ENCODE data around the gene ABHD6.
"Not testable (repeated sequence)": the region's sequence is repeated elsewhere in the genome, so short reads cannot be mapped to it uniquely, and the experiment has no call there.

ABHD6 gene

DNA sequence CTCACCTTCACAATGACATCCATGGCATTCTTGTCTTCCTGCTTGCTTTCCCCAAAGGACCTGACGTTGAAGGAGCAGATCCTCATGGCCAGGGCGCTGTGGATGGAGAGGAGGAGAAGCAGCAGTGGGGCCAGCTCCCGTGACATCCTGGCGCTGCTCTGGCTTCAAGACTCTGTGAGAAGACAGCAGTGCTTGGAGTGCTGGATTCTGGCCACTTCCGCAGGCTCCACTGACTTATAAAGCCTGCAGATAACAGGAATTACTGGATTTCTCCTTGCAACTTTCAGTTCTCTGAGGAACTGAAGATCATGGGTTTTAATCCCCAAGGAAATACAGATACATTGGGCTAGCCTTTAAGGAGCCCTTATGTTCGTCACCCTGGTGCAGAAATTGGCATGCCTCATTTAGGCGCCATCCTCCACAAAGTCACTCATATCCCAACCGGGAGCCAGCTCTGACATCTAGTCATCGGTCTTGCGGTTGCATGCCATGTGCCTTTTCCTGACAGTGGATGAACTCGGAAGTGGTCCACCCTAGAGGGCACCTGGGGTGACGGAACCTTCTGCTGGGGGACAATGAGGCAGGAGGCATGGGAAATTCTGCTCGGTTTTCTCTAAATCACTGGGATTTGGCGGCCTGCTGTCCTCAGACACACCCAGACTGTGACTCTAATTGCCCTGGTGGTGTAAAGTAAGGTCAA is 26.7 kb upstream of the ABHD6 start, which contains the start of gene DNASE1L3:
Gene DNASE1L3, minus strand, starts transcription at position 212 of the 700 bp plus-strand sequence. Its CDS starts 66 bp downstream, at position 146.
- DNase-seq (ENCODE audit: low read depth in 2 of 2), result no peak

- no peak for DNase-seq (ENCODE audit: low read depth in 2 of 2)
Measured at GRCh38 chr3:58214484-58215316, 22.9 kb upstream of the ABHD6 start.

DNA sequence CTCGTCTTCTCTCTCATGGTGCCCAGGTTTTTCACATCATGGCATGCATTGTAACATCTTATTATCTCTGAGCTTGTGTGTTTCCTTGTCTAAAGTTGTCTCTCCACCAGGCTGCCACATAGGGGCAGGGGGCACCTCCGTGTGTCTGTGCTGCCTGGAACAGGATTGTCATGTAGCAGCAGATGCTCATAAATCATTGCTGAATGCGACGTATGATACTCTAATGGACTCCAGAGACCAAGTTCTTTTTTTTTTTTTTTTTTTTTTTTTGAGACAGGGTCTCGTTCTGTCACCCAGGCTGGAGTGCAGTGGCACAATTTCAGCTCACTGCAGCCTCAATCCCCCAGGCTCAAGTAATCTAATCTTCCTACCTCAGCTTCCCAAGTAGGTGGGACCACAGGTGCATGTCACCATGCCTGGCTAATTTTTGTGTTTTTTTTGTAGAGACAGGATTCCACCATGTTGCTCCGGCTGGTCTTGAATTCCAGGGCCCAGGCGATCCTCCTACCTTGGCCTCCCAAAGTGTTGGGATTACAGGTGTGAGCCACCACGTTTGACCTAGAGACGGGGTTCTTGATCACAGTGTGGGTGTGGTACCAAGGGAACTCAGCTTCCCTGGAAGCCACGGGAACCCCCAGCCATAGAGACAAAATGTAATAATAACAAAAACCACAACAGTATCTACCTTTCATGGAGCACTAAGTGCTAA is 22.1 kb upstream of the ABHD6 start:
- no peak for DNase-seq (ENCODE audit: low read depth in 2 of 2)

- no peak for DNase-seq (ENCODE audit: low read depth in 2 of 2)
Measured at GRCh38 chr3:58216496-58217195, 20.9 kb upstream of the ABHD6 start.

DNA sequence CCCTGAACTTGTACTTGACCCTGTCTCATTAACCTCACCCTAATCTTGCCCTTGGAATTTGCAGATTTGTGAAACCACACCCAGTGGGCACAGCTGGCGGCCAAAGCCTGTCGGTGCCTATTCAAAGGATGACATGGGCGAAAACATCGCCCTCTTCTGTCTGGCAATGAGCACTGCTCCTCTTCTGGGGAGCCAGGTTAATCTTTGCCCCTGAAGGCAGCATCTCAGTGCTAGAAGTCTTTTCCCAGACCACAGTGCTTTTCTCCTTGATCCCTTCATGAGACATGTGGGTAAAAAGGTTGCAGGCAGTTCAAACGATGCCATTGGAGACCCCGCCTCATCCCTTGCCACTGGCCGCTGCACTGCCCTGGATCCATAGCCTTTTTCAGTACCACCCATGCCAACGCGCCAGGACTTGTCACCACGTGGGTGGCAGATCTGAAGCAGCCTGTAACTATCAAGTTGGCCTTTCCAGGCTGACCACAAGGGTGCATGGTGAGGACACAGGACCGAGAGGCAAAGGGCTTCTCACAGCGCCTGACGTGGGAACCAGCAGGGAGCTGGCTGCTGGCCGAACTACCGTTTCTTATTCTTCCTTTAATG is 20.3 kb upstream of the ABHD6 start:
- DNase-seq (ENCODE audit: low read depth in 2 of 2), result peak; percentile 17 to 46

DNA sequence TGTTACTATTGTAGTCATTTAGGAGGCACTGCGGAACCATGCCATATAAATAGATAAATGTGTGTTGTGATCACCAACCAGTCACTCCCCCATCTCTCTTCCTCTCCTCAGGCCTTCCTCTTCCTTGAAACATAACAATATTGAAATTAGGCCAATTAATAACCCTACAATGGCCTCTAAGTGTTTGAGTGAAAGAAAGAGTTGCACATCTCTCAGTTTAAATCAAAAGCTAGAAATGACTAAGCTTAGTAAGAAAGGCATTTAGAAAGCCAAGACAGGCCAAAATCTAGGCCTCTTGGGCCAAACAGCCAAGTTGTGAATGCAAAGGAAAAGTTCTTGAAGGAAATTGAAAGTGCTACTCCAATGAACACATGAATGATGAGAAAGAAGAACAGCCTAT is 18.7 kb upstream of the ABHD6 start:
- no peak for DNase-seq (ENCODE audit: low read depth in 2 of 2)

- DNase-seq (ENCODE audit: low read depth in 2 of 2), result no peak
Measured at GRCh38 chr3:58222161-58222724, 15.3 kb upstream of the ABHD6 start.

DNA sequence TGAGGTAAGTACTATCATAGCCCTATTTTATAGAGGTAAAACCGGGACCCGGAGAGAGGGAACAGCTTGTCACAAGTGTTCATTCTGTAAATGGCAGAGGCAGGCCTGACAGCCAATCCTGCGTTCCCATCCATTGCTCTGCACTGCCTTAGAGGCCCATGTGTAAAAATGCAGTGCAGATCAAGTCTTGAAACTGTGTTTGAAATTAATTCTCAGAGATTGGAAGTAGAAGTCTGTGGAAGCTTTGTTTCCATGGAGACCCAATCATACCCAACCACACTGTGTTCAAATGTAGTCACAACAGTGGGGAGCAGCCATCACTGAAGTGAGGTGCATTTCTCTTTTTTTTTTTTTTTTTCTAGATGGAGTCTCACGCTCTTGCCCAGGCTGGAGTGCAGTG is 13.7 kb upstream of the ABHD6 start:
- DNase-seq (ENCODE audit: low read depth in 2 of 2), result no peak

DNA sequence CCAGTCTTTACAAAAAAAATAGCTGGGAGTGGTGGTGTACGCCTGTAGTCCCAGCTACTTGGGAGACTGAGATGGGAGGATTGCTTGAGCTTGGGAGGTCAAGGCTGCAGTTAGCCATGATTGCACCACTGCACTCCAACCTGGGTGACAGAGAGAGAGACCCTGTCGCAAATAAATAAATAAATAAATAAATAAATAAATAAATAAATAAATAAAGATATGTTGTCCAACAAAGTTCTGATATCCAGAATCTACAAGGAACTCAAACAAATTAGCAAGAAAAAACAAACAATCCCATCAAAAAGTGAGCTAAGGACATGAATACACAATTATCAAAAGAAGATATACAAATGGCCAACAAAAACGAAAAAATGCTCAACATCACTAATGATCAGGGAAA is 9.7 kb upstream of the ABHD6 start:
- DNase-seq (ENCODE audit: low read depth in 2 of 2), result not testable (repeated sequence)

DNA sequence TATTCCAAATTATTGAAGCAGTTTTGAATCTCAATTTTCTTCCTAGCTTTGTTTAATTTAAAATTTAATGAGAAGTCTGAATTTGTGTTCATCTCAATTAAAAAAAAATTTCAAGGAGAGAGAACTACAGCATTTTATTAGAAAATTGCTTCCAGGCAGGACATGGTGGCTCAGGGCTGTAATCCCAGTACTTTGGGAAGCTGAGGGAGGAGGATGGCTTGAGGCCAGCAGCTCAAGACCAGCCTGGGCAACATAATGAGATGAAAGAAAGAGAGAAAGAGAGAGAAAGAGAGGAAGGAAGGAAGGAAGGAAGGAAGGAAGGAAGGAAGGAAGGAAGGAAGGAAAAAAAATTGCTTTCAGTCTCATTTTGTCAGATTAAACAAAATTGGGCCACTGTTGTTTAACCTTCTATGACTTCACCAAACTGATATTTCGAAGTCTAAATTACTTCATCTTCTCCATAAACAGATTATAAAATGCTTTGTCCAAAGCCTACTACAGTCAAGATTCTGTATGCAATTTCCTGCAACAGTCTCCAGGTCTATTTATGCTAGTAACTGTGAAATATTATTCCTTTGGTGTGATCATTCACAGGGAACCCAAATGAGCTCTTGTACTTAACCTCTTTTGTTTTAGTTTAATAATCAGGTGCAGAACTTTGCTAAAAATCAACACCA is 6.6 kb upstream of the ABHD6 start:
- DNase-seq (ENCODE audit: low read depth in 2 of 2), result no peak

DNA sequence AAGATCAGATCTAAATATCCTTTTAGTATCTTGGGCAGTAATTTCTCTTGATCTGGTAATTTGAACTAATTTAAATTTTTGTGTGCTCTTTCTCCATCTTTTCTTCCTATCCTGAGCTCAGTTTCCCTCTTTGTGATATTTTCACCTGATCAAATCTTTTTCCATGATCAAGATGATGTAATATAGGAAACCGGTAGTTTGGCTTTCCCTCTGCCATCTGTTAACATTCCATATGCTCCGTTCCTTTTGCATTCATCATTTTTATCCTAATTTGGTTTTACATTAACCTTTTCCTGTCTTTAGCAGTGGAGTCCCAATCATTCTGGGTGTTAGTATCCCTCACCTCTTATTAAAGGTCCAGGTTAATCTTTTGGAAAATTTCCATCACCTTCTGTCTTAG is 5.9 kb upstream of the ABHD6 start:
- DNase-seq (ENCODE audit: low read depth in 2 of 2), result no peak

- DNase-seq (ENCODE audit: low read depth in 2 of 2), result no peak
Measured at GRCh38 chr3:58234516-58234931, 3.1 kb upstream of the ABHD6 start.

DNA sequence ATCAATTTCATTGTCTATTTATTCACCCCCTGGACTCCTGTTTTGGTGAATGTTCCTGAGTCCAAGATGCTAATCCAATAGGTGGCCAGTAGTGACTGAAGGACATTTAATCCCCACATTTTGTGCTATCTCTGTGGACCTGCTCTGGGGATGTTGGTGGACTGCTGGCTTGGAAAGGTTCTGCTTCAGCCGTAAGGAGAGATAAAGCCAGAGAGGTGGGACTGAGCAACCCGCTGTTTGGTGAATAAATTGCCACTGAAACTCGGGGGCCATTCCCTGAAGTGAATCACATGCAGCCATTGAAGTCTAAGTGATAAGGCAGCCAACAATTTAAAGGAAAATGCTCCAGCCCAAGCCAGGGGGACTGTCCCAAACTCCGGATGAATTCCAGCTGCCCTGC is 1.6 kb upstream of the ABHD6 start:
- no peak for DNase-seq (ENCODE audit: low read depth in 2 of 2)

- DNase-seq (ENCODE audit: low read depth in 2 of 2), result no peak
Measured at GRCh38 chr3:58236527-58237237, 910 bp upstream of the ABHD6 start.

DNA sequence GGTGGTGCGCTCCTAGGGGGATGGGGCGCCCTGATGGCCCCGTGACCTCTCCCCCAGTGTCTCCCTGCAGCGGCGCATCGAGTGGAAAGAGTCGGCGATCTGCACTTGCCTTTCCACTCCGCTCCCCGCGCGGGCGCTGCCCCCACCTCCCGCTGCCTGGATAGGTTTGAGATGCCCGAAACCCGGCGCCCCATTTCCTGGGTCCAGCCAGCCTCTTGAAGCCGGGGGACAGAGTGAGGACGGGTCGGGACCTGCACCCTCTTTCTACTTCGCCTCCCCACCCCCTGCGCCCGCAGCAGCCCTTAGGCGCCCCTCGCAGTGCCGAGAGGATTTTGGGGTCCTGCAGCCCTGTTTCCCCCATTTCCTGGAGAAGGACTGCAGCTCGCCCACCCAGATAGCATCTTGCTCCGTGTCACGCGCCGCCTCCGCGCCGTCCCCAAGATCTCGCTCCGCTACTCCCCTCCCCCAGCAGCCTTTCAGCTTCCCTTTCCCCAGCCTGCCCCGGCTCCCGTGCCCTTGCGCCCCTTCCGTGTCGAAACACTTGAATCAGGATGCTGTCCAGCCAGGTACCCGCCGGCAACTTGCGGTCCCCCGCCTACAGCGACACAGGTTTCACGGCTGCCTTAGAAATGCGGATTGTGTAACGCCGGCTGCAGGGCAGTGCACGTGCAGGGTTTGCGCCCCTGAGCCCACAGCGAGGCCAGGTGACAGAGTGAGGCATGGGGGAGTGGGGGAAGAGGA is 519 bp downstream of the ABHD6 start:
- peak; percentile 24 to 35 for DNase-seq (ENCODE audit: low read depth in 2 of 2)

DNA sequence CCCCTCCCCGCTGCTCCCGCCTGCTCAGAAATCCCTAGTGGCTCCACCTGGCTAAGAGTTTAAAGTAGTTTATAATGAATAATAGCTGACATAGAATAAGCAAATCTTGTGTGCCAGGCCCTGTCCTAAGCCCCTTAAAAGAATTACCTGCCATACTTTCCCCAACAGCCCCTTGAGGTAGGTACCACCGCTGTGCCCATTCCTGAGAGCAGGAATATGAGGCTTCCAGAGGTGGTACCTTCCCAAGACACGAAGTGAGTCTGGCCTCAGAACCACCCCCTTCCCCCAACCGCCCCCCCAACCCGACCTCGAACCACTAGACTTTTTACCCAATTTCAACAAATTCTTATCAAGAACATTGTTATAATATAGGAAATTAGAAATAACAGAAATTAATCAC is 1.2 kb downstream of the ABHD6 start:
- no peak for DNase-seq (ENCODE audit: low read depth in 2 of 2)

DNA sequence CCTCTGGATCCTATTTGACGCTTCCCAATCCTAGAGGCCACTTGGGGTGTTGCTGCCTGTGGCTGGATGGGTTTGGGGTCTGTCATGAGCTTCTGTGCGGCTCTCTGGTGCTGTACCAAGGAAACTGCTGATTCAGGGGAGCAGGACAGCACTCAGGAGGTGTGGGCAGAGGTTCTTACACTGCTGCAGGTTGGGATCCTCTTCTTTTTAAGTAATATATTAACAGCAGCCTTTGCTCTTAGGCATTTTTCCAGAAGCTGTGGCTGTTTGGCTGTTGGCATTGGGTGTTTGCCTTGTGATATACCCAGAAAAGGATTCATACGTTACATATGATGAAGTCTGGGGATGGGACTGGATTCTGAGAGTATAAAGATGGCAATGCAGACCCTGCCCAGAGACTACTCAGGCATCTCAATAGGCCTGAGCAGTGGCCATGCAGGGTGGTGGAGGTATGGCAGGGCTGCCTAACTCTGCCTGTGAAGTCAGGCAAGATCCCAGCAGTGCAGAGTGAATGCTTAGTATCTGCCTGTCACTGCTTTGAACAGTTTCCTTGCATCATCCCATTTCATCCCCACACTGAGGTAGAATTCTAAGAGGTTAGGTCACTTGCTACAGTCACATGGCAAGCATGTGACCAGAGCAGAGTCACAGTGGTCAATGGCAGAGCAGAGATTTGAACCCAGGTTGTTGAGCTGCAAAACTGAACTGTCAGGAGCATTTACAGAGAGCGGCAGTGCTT is 3.9 kb downstream of the ABHD6 start:
- no peak for DNase-seq (ENCODE audit: low read depth in 2 of 2)

DNA sequence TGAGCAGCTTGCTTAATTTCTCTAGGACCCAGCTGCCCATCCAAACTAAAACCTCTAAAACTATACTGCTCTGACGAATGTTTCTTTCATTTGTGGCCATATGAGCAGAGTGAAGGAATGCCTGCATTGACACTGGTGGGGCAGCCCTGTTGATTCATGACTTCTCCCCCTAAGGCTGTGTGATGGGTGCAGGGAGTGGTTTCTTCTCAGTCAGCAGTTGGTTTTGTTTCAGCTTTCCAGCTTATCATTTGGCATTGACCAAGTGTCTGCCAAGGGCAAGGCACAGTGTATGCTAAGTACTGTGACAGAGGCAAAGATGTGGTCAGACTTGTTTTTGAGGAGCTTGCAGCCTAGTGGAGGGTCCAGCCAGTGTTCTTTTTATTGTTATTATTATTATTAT is 4.7 kb downstream of the ABHD6 start:
- DNase-seq (ENCODE audit: low read depth in 2 of 2), result no peak
